Fibroblast of villous mesenchyme (primary cell): ENCODE data around the gene ILRUN. TPM values are rescaled to one million over a fixed set of nuclear protein-coding genes. Genes with fewer than 3 reads are reported as not detected.
A peak's percentile ranks its signal among the peaks of the same experiment; 100 is the strongest.
"Not testable (repeated sequence)": the region's sequence is repeated elsewhere in the genome, so short reads cannot be mapped to it uniquely, and the experiment has no call there.

Experiments used
- DNase-seq: peaks from one replicate; pipeline ENCODE4 v3.0.0-alpha.2; 2010; ENCODE audit warnings: low read depth
- H3K4me3 ChIP-seq: 2 replicates; pipeline ENCODE4 v1.5.1; 2011; ENCODE audit warnings: low read depth, mild to moderate bottlenecking, low read length
- CTCF ChIP-seq: IDR thresholded peaks from 2 replicates; pipeline ENCODE4 v1.5.1; 2012; ENCODE audit warnings: low read depth, mild to moderate bottlenecking, low read length; ENCODE audit not compliant: insufficient read depth
- total RNA-seq: library from RNA; depleted of rRNA; stranded (reverse); fragments of >200 nt; gene quantifications from 2 replicates; pipeline ENCODE4 v1.2.3, GENCODE V29; 2012

ILRUN gene
- total RNA-seq, 1 donor, result 58.3 TPM

- peak overlapping the region; percentile 54 for H3K4me3 ChIP-seq
- no peak for TF ChIP-seq CTCF
- DNase-seq, result no peak
These were observed 39.6 kb downstream of the ILRUN start for GRCh38 chr6:34657037-34657306.

- H3K4me3 ChIP-seq, result peak overlapping the region; percentile 54
- no peak for TF ChIP-seq CTCF
- DNase-seq, result peak; percentile 95
These were observed 40.1 kb downstream of the ILRUN start for GRCh38 chr6:34656378-34657036.

DNA sequence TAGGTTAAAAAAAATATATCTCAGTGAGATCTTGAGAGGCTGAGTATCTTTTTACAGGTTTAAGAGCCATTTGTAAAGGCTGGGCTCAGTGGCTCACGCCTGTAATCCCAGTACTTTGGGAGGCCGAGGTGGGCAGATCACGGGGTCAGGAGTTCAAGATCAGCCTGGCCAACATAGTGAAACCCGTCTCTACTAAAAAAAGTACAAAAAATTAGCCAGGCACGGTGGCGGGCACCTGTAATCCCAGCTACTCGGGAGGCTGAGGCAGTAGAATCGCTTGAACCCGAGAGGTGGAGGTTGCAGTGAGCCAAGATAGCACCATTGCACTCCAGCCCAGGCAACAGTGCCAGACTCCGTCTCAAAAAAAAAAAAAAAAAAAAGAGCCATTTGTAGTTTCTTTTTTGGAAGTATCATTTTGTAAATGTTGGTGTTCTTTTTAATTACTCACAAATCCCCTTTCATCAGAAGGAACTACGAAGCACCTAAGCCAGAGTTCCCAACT is 40.6 kb downstream of the ILRUN start:
- DNase-seq, result not testable (repeated sequence)
- peak overlapping the region; percentile 22 for H3K4me3 ChIP-seq

DNA sequence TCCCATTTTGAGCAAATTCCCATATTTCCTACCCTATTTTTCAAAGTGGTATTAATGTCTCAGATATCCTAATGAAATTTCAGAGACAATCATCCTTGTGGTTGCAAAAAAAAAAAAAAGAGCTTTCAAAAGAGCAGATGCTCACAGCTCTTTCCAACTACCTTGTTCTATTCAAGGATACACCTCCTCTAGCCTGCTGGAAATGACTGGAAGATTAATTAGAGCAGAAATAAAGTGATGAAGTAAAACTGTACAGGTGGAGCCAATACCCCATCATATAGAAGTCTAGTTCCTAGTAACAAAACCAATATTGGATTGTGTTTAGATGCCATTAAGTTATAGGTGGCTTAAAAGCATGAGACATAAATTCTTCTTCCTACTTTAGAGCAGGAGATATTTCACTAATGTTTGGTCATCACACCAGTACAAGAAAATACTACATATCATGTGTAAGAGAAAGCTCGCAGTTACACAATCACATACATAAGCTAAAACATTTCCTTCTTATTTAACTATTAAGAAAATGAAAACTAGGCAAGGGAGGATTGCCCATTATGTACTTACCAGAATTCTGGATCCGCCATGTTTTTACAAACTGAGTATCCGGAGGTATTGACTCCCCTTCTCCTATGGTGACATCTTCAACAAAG is 42.4 kb downstream of the ILRUN start:
- no peak for TF ChIP-seq CTCF
- H3K4me3 ChIP-seq, result no peak overlapping the region
- no peak for DNase-seq

DNA sequence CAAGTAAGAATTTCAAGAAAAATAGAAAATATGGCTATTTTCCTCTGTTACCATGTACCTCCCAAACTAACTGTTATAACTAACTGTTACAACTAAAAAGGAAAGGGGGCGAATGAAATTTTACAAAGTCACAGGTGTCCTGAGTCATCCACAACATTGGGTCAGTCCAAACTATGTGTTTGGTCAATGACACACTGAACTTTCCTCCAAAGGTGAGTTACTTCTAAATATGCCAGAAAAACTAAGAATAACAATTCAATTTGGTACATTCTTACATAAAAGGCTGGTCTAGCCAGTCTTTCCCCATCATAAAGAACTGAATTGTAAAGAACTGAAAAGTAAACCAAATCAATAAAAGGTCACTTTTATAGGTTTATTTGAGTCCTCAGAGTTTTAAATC is 44.3 kb downstream of the ILRUN start:
- H3K4me3 ChIP-seq, result no peak overlapping the region
- no peak for DNase-seq
- no peak for TF ChIP-seq CTCF

GRCh38 chr6:34650823-34651222 is 45.7 kb downstream of the ILRUN start:
- no peak for TF ChIP-seq CTCF
- no peak for DNase-seq
- no peak overlapping the region for H3K4me3 ChIP-seq

DNA sequence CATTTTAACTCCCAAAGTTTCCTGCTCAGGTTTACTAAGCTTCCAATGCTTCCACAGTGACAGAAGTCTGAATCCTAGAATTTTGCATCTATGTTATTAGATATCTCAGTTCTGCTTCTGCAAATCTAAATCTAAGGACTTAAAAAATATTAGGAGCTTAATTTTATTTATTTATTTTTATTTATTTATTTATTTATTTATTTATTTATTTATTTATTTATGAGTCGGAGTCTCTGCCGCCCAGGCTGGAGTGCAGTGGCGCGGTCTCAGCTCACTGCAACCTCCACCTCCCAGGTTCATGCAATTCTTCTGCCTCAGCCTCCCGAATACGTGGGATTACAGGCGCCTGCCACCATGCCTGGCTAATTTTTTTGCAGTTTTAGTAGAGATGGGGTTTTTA is 46.3 kb downstream of the ILRUN start:
- H3K4me3 ChIP-seq, DNase-seq: not testable (repeated sequence)

DNA sequence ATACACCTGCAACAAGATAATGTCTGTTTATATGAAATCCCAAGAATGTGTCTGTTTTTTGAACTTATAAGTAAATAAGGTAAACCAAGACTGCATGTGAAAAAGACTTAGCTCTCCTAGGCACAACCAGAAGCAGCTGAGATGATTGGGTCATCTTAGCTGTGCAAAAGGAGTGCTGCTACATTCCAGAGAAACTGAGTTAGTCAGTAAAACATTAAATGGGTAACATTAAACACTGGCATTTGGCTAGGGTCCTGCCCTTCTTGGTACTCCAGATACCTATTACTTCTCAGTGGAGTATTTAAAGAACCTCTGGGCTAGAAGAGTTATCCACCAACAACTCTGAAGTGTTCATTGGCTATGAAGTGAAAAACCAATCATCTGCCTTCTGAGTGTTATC is 47.8 kb downstream of the ILRUN start:
- no peak for DNase-seq
- no peak for TF ChIP-seq CTCF
- no peak overlapping the region for H3K4me3 ChIP-seq
